ENCODE results near the gene SMR3A.

Gene SMR3A

DNA sequence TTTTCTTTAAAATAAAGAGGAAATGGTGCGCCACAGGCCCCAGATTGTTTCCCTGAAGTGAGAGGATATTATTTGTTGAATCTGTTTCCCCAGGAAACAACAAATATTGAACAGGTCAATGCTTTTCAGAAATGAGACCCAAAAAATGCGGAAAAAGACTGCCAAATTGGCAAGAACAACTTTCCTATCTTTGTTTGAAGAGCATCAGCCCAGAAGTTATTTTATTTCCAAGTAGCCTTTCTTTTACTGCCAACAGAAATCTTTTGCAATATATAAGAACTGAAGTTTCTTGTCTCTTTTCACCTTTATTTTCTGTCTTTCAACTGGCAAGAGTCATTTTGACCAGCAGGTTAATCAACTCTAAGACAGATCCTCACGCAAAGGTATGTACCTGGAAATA, at the start of gene SMR3A:
SMR3A (plus strand) TSS at position 301 of the 400 bp plus-strand sequence. CDS start 1,356 bp downstream, outside the sequence.
- no peak for TF ChIP-seq CTCF (IDR thresholded peaks at IDR 0.05; ENCODE audit: unreplicated experiment in 3 of 3)
- Mint-ChIP-seq H3K4me1 (no peaks in the 10 kb centered on the region), H3K36me3 (ENCODE audit: low read depth) (no peaks in the 10 kb centered on the region), H3K27me3 (ENCODE audit: low read depth) (no peaks in the 10 kb centered on the region), H3K27ac (peak within 1 kb of the TSS in 1 of 3 experiments; percentile 61), H3K4me3 (no peak within 1 kb of the TSS), H3K9me3 (no peaks in the 10 kb centered on the region)

DNA sequence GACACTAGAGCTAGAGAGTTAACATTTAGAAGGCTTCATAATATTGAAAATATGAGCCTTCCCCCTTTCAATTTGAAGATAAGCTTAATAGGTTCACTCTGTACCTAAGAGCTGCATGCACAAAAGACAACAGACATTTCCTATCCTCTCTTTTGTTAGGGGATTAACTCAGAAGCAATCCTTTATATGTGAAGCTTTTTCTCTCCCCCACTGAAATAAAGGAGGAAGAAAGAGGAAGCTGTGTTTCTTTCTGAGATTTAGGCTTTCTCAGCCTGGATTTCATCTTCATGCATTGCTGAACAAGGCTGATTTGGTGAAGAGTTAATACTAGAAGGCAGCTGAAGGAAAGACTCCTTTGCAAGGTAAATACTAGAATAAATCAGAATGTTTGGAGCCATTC, 46.8 kb upstream of the SMR3A start:
- no peak for TF ChIP-seq CTCF (IDR thresholded peaks at IDR 0.05; ENCODE audit: unreplicated experiment in 3 of 3)
- H3K4me1 Mint-ChIP-seq, result no peaks in the 10 kb centered on the region
- peaks cover 2% of the 10 kb centered on the region for H3K9me3 Mint-ChIP-seq
- no peaks in the 10 kb centered on the region for H3K27me3 Mint-ChIP-seq (ENCODE audit: low read depth)
- peak overlapping the region in 1 of 3 experiments; percentile 19 for H3K27ac Mint-ChIP-seq
- H3K36me3 Mint-ChIP-seq (ENCODE audit: low read depth), result no peaks in the 10 kb centered on the region
- no peak overlapping the region for H3K4me3 Mint-ChIP-seq

GRCh38 chr4:70315928-70316327, 44.6 kb upstream of the SMR3A start:
- Mint-ChIP-seq H3K27me3 (ENCODE audit: low read depth) (no peaks in the 10 kb centered on the region), H3K4me3 (no peak overlapping the region), H3K27ac (no peak overlapping the region), H3K36me3 (ENCODE audit: low read depth) (no peaks in the 10 kb centered on the region), H3K9me3 (no peaks in the 10 kb centered on the region), H3K4me1 (no peaks in the 10 kb centered on the region)
- no peak for TF ChIP-seq CTCF (IDR thresholded peaks at IDR 0.05; ENCODE audit: unreplicated experiment in 3 of 3)

GRCh38 chr4:70326052-70326451, 34.5 kb upstream of the SMR3A start:
- Mint-ChIP-seq H3K36me3 (ENCODE audit: low read depth) (no peaks in the 10 kb centered on the region), H3K27ac (no peak overlapping the region), H3K4me1 (no peaks in the 10 kb centered on the region), H3K27me3 (ENCODE audit: low read depth) (no peaks in the 10 kb centered on the region), H3K4me3 (no peak overlapping the region), H3K9me3 (no peaks in the 10 kb centered on the region)
- TF ChIP-seq CTCF (IDR thresholded peaks at IDR 0.05; ENCODE audit: unreplicated experiment in 3 of 3), result no peak

- Mint-ChIP-seq H3K27me3 (ENCODE audit: low read depth) (no peaks in the 10 kb centered on the region), H3K4me1 (peaks cover 17% of the 10 kb centered on the region), H3K36me3 (ENCODE audit: low read depth) (no peaks in the 10 kb centered on the region), H3K27ac (no peak within 1 kb of the TSS), H3K9me3 (no peaks in the 10 kb centered on the region), H3K4me3 (no peak within 1 kb of the TSS)
- TF ChIP-seq CTCF (IDR thresholded peaks at IDR 0.05; ENCODE audit: unreplicated experiment in 3 of 3), result no peak
These were observed 25.9 kb upstream of the SMR3A start, which contains the start of gene CABS1 for GRCh38 chr4:70334681-70335080. Gene CABS1 (plus strand): TSS chr4:70334981. CDS start chr4:70335040, 59 bp downstream.

GRCh38 chr4:70336043-70336442, 24.5 kb upstream of the SMR3A start:
- no peaks in the 10 kb centered on the region for H3K36me3 Mint-ChIP-seq (ENCODE audit: low read depth)
- no peaks in the 10 kb centered on the region for H3K27me3 Mint-ChIP-seq (ENCODE audit: low read depth)
- H3K4me1 Mint-ChIP-seq, result peaks cover 17% of the 10 kb centered on the region
- H3K27ac Mint-ChIP-seq, result peak overlapping the region in 1 of 3 experiments; percentile 85
- no peak for TF ChIP-seq CTCF (IDR thresholded peaks at IDR 0.05; ENCODE audit: unreplicated experiment in 3 of 3)
- H3K9me3 Mint-ChIP-seq, result no peaks in the 10 kb centered on the region
- H3K4me3 Mint-ChIP-seq, result no peak overlapping the region
